LNCaP clone FGC (cell line): ENCODE data around the gene CHSY3.

Source experiments
- DNase-seq: peaks from one replicate; pipeline ENCODE4 v3.0.0-alpha.2; 2011; ENCODE audit warnings: low read depth
- H3K4me3 ChIP-seq: 2 replicates; pipeline ENCODE4 v1.5.1; 2011; ENCODE audit warnings: mild to moderate bottlenecking, low read depth, low read length, control low read depth
- TF ChIP-seq, protein P1 (sequence below): IDR thresholded peaks from 2 replicates; pipeline ENCODE4 v1.5.1; 2012; ENCODE audit warnings: mild to moderate bottlenecking; ENCODE audit not compliant: control insufficient read depth, insufficient read depth; ENCODE audit errors: extremely low read depth

CHSY3 gene

DNA sequence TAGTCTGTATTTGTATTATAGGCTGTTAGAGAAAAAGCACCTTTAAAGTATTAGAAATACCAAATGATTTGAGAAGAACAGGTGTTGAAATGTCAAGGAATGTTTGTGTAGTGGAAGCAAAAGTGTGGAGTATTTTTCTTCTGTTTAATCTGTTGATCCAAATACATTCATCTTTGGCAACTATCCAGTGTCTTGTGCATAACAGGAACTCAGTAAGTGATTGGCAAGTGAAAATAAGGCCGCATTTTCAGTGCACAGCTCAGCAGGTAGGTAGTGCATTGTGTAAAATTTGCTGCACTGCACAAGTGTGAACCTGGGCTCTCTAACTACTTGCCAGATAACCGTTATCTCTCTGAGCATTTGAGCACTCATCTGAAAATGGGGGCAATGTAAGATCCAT lies 61.8 kb downstream of the CHSY3 start:
- no peak for DNase-seq
- H3K4me3 ChIP-seq = no peak overlapping the region
- TF ChIP-seq, protein P1, sequence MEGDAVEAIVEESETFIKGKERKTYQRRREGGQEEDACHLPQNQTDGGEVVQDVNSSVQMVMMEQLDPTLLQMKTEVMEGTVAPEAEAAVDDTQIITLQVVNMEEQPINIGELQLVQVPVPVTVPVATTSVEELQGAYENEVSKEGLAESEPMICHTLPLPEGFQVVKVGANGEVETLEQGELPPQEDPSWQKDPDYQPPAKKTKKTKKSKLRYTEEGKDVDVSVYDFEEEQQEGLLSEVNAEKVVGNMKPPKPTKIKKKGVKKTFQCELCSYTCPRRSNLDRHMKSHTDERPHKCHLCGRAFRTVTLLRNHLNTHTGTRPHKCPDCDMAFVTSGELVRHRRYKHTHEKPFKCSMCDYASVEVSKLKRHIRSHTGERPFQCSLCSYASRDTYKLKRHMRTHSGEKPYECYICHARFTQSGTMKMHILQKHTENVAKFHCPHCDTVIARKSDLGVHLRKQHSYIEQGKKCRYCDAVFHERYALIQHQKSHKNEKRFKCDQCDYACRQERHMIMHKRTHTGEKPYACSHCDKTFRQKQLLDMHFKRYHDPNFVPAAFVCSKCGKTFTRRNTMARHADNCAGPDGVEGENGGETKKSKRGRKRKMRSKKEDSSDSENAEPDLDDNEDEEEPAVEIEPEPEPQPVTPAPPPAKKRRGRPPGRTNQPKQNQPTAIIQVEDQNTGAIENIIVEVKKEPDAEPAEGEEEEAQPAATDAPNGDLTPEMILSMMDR = no peak

DNA sequence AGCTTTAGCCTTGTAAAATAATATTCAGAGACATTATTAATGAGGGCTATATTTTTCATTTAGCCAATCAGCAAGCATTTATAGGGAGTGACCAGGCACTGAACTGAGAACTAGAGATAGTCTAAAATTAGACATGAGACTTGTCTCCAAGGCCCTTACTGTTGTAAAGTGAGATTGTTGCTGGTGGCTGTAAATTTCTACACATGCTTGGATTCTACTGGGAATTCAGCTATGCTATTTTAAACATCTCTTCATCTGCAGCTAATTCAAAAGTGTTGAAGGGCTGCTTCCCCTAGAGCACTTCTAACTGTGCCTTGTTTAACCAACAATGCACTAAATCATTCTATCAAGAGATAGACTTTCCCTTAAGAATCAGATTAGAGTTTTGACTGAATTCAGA lies 67.4 kb downstream of the CHSY3 start:
- TF ChIP-seq, protein P1 = no peak
- no peak for DNase-seq
- H3K4me3 ChIP-seq = no peak overlapping the region

DNA sequence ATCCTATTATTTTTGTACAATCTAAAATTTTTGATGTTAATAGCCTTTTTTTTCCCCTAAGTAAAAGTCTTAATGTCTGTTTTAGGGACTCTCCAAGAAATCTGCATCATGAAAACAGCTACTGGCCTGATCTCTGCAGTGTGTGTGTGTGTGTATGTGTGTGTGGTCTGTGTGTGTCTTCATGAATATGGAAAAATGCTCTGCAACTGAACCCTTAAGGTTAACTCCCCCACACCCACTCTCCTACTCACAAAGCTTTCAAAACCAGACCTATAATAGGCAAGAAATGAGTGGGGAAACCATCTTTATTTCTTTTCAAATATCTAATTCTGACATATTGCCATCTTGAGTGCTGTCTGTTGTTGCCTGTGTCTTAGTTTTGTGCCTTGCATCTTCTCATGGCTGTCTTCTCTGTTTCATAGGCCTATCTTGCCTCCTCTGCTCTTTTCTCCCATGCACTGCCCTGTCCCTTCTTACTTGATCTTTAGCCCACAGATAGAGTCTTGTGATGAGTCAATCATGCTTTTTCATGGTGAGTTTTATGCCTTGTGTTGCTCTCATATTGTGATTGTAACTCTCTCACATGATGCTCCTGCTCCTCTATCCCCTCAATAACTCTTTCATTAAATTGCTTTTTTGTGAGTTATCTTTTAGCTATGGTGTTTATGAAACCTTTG lies 68.3 kb downstream of the CHSY3 start:
- DNase-seq = no peak

DNA sequence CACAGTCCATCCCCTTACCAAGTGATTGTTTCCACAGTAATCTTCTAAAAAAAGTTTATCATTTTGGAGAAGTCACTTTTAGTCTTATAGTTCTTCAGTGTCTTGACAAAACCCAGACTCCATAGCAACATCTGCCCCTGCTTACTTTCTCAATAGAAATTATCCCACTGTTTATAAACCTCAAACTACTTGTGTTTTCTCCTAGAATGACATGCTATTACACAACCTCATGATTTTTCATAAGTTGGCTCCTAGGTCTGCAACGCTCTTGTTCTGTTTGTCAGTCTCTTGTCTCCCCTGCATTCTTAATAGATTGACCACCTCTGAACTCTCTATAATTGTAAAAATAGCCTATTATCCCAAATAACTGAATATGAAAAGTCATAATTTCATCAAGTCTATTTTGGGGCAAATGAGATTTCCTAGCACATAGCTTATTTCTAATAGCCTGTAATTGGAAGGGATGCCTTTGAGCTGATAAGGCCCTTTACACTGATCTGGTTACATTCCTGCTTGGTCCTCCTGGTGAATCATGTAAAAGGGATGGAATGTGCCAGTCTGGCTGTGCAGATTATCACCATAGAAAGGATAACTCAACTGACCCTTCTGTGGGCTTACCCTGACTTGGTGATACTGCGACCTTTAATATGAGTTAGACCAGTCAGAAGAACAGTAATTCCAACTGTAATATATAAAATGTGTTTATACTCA lies 69.6 kb downstream of the CHSY3 start:
- no peak overlapping the region for H3K4me3 ChIP-seq
- TF ChIP-seq, protein P1 = no peak
- DNase-seq = no peak

More for the DNA sequence above, 68.3 kb downstream of the CHSY3 start:
- H3K4me3 ChIP-seq = no peak overlapping the region
- TF ChIP-seq, protein P1 = no peak

DNA sequence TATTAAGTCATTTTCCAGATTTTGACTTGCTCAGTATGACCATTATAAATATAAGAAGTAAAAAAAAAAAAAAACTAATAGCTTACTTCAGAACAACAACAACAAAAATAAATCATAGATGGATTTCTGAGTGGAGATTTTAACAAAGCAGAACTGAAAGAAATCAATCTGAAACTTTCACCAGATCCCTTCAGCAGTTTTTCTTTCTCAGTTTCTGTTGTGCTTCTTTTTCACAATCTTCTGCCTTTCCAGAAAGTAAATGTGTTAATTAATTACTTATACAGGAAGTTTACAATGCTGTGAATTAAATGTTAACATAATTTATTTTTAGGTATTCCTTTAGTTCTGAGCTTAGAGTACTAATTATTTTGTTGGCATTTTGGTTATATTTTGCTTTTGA lies 73.5 kb downstream of the CHSY3 start:
- no peak overlapping the region for H3K4me3 ChIP-seq
- no peak for DNase-seq
- TF ChIP-seq, protein P1 = no peak

DNA sequence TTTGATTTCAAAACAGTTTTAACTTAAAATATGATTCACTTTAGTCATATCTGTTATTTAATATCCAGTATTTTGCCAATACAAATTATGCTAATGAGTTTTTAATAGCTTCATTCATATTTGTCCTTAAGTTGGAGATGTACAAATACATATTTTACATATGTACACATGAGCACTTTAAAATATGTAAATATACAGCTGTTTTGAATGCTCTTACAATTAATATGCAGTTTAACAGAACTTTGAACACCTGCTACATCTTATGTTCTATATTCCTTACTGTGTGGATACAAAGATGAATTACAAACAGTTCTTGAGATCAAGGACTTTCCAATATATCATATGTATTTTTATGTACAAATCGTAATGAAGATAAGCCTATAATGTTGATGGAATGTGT lies 74.0 kb downstream of the CHSY3 start:
- TF ChIP-seq, protein P1 = no peak
- DNase-seq = no peak
- no peak overlapping the region for H3K4me3 ChIP-seq

DNA sequence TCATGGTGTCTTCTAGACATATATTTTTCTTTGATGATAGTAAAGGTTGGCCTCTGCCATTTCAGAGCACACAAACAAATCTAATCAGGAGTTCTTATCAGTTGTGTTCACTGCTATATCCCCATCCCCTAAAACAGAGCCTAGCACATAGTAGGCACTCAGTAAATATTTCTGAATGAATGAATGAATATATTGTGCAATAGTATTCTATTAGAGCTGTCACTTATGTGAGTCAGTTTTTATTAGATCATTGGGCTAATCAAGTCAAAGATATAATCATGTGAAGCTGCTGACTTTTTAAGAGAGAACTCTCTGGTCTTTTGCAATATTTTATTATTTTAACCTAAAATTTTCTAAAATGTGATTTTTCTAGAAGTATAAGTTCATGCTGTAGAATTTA lies 84.2 kb downstream of the CHSY3 start:
- DNase-seq = no peak
- TF ChIP-seq, protein P1 = no peak
- no peak overlapping the region for H3K4me3 ChIP-seq
